Stimulated activated CD4-positive, alpha-beta T cell treated with anti-CD3 and anti-CD28 coated beads, Interleukin-2, amount 100 ng/mL, for 24 hours (primary cell): ENCODE data around the gene SPIRE2.
"Not testable (repeated sequence)": the region's sequence is repeated elsewhere in the genome, so short reads cannot be mapped to it uniquely, and the experiment has no call there.

Experiments used
- DNase-seq, 2 donors: peaks; one replicate each; pipeline ENCODE4 v3.0.0-alpha.2; 2020

The SPIRE2 gene

GRCh38 chr16:89808475-89808874 lies 19.8 kb upstream of the SPIRE2 start:
- DNase-seq = no peak

GRCh38 chr16:89811321-89811720 lies 17.0 kb upstream of the SPIRE2 start:
- DNase-seq = no peak

GRCh38 chr16:89815639-89816348 lies 12.5 kb upstream of the SPIRE2 start:
- peak in 1 of 2 donors; percentile 36 for DNase-seq

- not testable (repeated sequence) for DNase-seq
These were observed 9.3 kb upstream of the SPIRE2 start for GRCh38 chr16:89818851-89819403.

- not testable (repeated sequence) for DNase-seq
These were observed 8.8 kb upstream of the SPIRE2 start for GRCh38 chr16:89819448-89819847.

- DNase-seq = no peak
These were observed 6.7 kb upstream of the SPIRE2 start for GRCh38 chr16:89821438-89822187.

- no peak for DNase-seq
These were observed 5.8 kb upstream of the SPIRE2 start for GRCh38 chr16:89822188-89823086.

GRCh38 chr16:89823087-89823823 lies 5.0 kb upstream of the SPIRE2 start:
- no peak for DNase-seq

- DNase-seq = not testable (repeated sequence)
These were observed 4.5 kb upstream of the SPIRE2 start for GRCh38 chr16:89823824-89824148.

GRCh38 chr16:89826531-89827382 lies 1.5 kb upstream of the SPIRE2 start:
- DNase-seq = no peak

- DNase-seq = peak in 1 of 2 donors; percentile 10
These were observed 684 bp upstream of the SPIRE2 start for GRCh38 chr16:89827383-89828198.

GRCh38 chr16:89828870-89829629 lies 775 bp downstream of the SPIRE2 start:
- DNase-seq = no peak

- no peak for DNase-seq
These were observed 1.6 kb downstream of the SPIRE2 start for GRCh38 chr16:89829630-89830437.

GRCh38 chr16:89831810-89832328 lies 3.6 kb downstream of the SPIRE2 start:
- no peak for DNase-seq

GRCh38 chr16:89833664-89834363 lies 5.5 kb downstream of the SPIRE2 start:
- not testable (repeated sequence) for DNase-seq

- not testable (repeated sequence) for DNase-seq
These were observed 6.6 kb downstream of the SPIRE2 start for GRCh38 chr16:89834813-89835363.

- DNase-seq = not testable (repeated sequence)
These were observed 8.2 kb downstream of the SPIRE2 start for GRCh38 chr16:89836484-89836883.
